ENCODE results near the gene AKR1C8.
A peak's percentile ranks its signal among the peaks of the same experiment; 100 is the strongest.

AKR1C8 gene

DNA sequence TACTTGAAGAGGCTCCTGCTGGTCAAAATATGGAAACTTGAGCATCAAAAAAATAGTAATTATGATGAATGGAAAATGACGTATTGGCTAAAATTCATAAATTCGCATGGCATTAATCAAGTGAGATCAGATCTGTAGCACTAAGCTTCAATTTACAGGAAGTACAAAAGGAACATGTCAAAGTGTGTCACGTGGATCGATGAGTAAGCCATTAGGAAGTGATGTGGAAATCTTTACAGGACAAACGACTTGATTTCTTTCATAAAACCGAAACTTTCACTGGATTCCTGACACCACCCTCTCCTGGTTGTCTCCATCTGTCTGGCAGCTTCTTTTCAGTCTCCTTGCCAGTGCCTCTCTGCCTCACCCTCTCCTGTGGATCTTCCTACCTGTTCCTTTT lies 25.8 kb downstream of the AKR1C8 start:
- no peaks in the 10 kb centered on the region for H3K79me1 ChIP-seq (ENCODE audit: low read length)
- no peak for DNase-seq
- H3K4me1 ChIP-seq (ENCODE audit: control insufficient read depth in 1 of 2, insufficient read depth in 2 of 2, low read length in 2 of 2) = no peaks in the 10 kb centered on the region
- H3K23ac ChIP-seq (ENCODE audit: low read length) = no peak overlapping the region
- no peaks in the 10 kb centered on the region for H3K27me3 ChIP-seq (ENCODE audit: insufficient read depth, low read length)
- H2BK12ac ChIP-seq (ENCODE audit: low read length) = no peak overlapping the region
- no peak overlapping the region for H4K91ac ChIP-seq (ENCODE audit: low read depth, low read length)
- peaks cover 13% of the 10 kb centered on the region for H3K9me3 ChIP-seq (ENCODE audit: insufficient read depth, low read depth, low read length)
- no peak overlapping the region for H3K4ac ChIP-seq (ENCODE audit: low read depth, low read length)
- no peak overlapping the region for H3K27ac ChIP-seq (ENCODE audit: low read depth, low read length)
- no peak overlapping the region for H2BK5ac ChIP-seq (ENCODE audit: low read depth, low read length, poor library complexity)
- H3K9ac ChIP-seq (ENCODE audit: low read length) = no peak overlapping the region
- H3K14ac ChIP-seq (ENCODE audit: low read length) = no peak overlapping the region
- no peak overlapping the region for H3K4me3 ChIP-seq (ENCODE audit: low read depth, low read length)
- H4K8ac ChIP-seq (ENCODE audit: low read depth, low read length) = no peak overlapping the region
- H3K36me3 ChIP-seq (ENCODE audit: control insufficient read depth in 1 of 2, insufficient read depth in 2 of 2, low read length in 2 of 2) = no peaks in the 10 kb centered on the region
- H3K79me2 ChIP-seq (ENCODE audit: control insufficient read depth, insufficient read depth, low read length, poor library complexity) = no peaks in the 10 kb centered on the region
- H2AK5ac ChIP-seq (ENCODE audit: low read length) = no peak overlapping the region
- H2BK120ac ChIP-seq (ENCODE audit: insufficient read depth, low read length, poor library complexity) = no peak overlapping the region
- no peak overlapping the region for H3K4me2 ChIP-seq (ENCODE audit: low read length)
- H2AFZ ChIP-seq (ENCODE audit: insufficient read depth, low read length, poor library complexity) = no peak overlapping the region
- H4K12ac ChIP-seq (ENCODE audit: low read depth, low read length) = no peak overlapping the region
- no peak overlapping the region for H3K18ac ChIP-seq (ENCODE audit: low read length)
- WGBS (ENCODE audit: extremely low coverage, insufficient coverage, insufficient read length) = no CpG with 5 or more reads among the region's 6 CpGs

GRCh38 chr10:5157501-5157900 lies 27.4 kb downstream of the AKR1C8 start:
- Histone ChIP-seq H3K9me3 (ENCODE audit: insufficient read depth, low read depth, low read length) (peaks cover 8% of the 10 kb centered on the region), H3K23ac (ENCODE audit: low read length) (no peak overlapping the region), H3K36me3 (ENCODE audit: control insufficient read depth in 1 of 2, insufficient read depth in 2 of 2, low read length in 2 of 2) (no peaks in the 10 kb centered on the region), H3K27me3 (ENCODE audit: insufficient read depth, low read length) (no peaks in the 10 kb centered on the region), H3K4me2 (ENCODE audit: low read length) (no peak overlapping the region), H2BK120ac (ENCODE audit: insufficient read depth, low read length, poor library complexity) (no peak overlapping the region), H4K91ac (ENCODE audit: low read depth, low read length) (no peak overlapping the region), H4K8ac (ENCODE audit: low read depth, low read length) (no peak overlapping the region), H2AFZ (ENCODE audit: insufficient read depth, low read length, poor library complexity) (no peak overlapping the region), H3K79me2 (ENCODE audit: control insufficient read depth, insufficient read depth, low read length, poor library complexity) (no peaks in the 10 kb centered on the region), H3K18ac (ENCODE audit: low read length) (no peak overlapping the region), H3K27ac (ENCODE audit: low read depth, low read length) (no peak overlapping the region), H3K9ac (ENCODE audit: low read length) (no peak overlapping the region), H3K4ac (ENCODE audit: low read depth, low read length) (no peak overlapping the region), H2AK5ac (ENCODE audit: low read length) (no peak overlapping the region), H3K4me1 (ENCODE audit: control insufficient read depth in 1 of 2, insufficient read depth in 2 of 2, low read length in 2 of 2) (no peaks in the 10 kb centered on the region), H3K79me1 (ENCODE audit: low read length) (no peaks in the 10 kb centered on the region), H3K14ac (ENCODE audit: low read length) (no peak overlapping the region), H2BK12ac (ENCODE audit: low read length) (no peak overlapping the region), H4K12ac (ENCODE audit: low read depth, low read length) (no peak overlapping the region), H2BK5ac (ENCODE audit: low read depth, low read length, poor library complexity) (no peak overlapping the region), H3K4me3 (ENCODE audit: low read depth, low read length) (no peak overlapping the region)
- DNase-seq = no peak
- WGBS (ENCODE audit: extremely low coverage, insufficient coverage, insufficient read length) = no CpG with 5 or more reads among the region's 10 CpGs

GRCh38 chr10:5155951-5156350 lies 29.0 kb downstream of the AKR1C8 start:
- DNase-seq = no peak
- Histone ChIP-seq H2BK120ac (ENCODE audit: insufficient read depth, low read length, poor library complexity) (no peak overlapping the region), H3K18ac (ENCODE audit: low read length) (no peak overlapping the region), H4K91ac (ENCODE audit: low read depth, low read length) (no peak overlapping the region), H3K79me2 (ENCODE audit: control insufficient read depth, insufficient read depth, low read length, poor library complexity) (no peaks in the 10 kb centered on the region), H3K9ac (ENCODE audit: low read length) (no peak overlapping the region), H3K9me3 (ENCODE audit: insufficient read depth, low read depth, low read length) (peaks cover 6% of the 10 kb centered on the region), H4K8ac (ENCODE audit: low read depth, low read length) (no peak overlapping the region), H3K27me3 (ENCODE audit: insufficient read depth, low read length) (no peaks in the 10 kb centered on the region), H2AFZ (ENCODE audit: insufficient read depth, low read length, poor library complexity) (no peak overlapping the region), H3K4me1 (ENCODE audit: control insufficient read depth in 1 of 2, insufficient read depth in 2 of 2, low read length in 2 of 2) (no peaks in the 10 kb centered on the region), H3K4me2 (ENCODE audit: low read length) (no peak overlapping the region), H3K79me1 (ENCODE audit: low read length) (no peaks in the 10 kb centered on the region), H3K4ac (ENCODE audit: low read depth, low read length) (no peak overlapping the region), H4K12ac (ENCODE audit: low read depth, low read length) (no peak overlapping the region), H3K27ac (ENCODE audit: low read depth, low read length) (no peak overlapping the region), H3K36me3 (ENCODE audit: control insufficient read depth in 1 of 2, insufficient read depth in 2 of 2, low read length in 2 of 2) (no peaks in the 10 kb centered on the region), H3K4me3 (ENCODE audit: low read depth, low read length) (peak overlapping the region; percentile 28), H2AK5ac (ENCODE audit: low read length) (no peak overlapping the region), H3K23ac (ENCODE audit: low read length) (no peak overlapping the region), H2BK12ac (ENCODE audit: low read length) (no peak overlapping the region), H3K14ac (ENCODE audit: low read length) (no peak overlapping the region), H2BK5ac (ENCODE audit: low read depth, low read length, poor library complexity) (no peak overlapping the region)
- WGBS (ENCODE audit: extremely low coverage, insufficient coverage, insufficient read length) = no CpG with 5 or more reads among the region's 1 CpG

DNA sequence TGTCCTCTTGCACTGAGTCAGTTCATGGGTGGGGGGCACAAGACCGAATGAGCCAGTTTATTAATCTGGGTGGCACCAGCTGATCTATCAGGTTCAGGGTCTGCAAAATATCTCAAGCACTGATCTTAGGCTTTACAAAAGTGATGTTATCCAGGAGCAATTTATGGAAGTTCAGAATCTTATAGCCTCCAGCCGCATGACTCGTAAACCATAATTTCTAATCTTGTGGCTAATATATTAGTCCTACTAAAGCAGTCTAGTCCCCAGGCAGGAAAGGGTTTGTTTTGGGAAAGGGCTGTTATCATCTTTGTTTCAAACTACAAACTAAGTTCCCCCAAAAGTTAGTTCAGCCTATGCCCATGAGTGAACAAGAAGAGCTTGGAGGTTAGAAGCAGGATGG lies 33.9 kb downstream of the AKR1C8 start:
- Histone ChIP-seq H2BK5ac (ENCODE audit: low read depth, low read length, poor library complexity) (no peak overlapping the region), H3K9me3 (ENCODE audit: insufficient read depth, low read depth, low read length) (peaks cover 5% of the 10 kb centered on the region), H3K36me3 (ENCODE audit: control insufficient read depth in 1 of 2, insufficient read depth in 2 of 2, low read length in 2 of 2) (no peaks in the 10 kb centered on the region), H4K91ac (ENCODE audit: low read depth, low read length) (no peak overlapping the region), H3K4ac (ENCODE audit: low read depth, low read length) (no peak overlapping the region), H3K27ac (ENCODE audit: low read depth, low read length) (no peak overlapping the region), H4K8ac (ENCODE audit: low read depth, low read length) (no peak overlapping the region), H2BK12ac (ENCODE audit: low read length) (no peak overlapping the region), H3K9ac (ENCODE audit: low read length) (no peak overlapping the region), H2AK5ac (ENCODE audit: low read length) (no peak overlapping the region), H2AFZ (ENCODE audit: insufficient read depth, low read length, poor library complexity) (no peak overlapping the region), H3K79me2 (ENCODE audit: control insufficient read depth, insufficient read depth, low read length, poor library complexity) (no peaks in the 10 kb centered on the region), H3K23ac (ENCODE audit: low read length) (no peak overlapping the region), H3K14ac (ENCODE audit: low read length) (no peak overlapping the region), H3K4me1 (ENCODE audit: control insufficient read depth in 1 of 2, insufficient read depth in 2 of 2, low read length in 2 of 2) (no peaks in the 10 kb centered on the region), H4K12ac (ENCODE audit: low read depth, low read length) (no peak overlapping the region), H3K18ac (ENCODE audit: low read length) (no peak overlapping the region), H3K27me3 (ENCODE audit: insufficient read depth, low read length) (no peaks in the 10 kb centered on the region), H3K4me3 (ENCODE audit: low read depth, low read length) (no peak overlapping the region), H2BK120ac (ENCODE audit: insufficient read depth, low read length, poor library complexity) (no peak overlapping the region), H3K79me1 (ENCODE audit: low read length) (no peaks in the 10 kb centered on the region), H3K4me2 (ENCODE audit: low read length) (no peak overlapping the region)
- no CpG with 5 or more reads among the region's 3 CpGs for WGBS (ENCODE audit: extremely low coverage, insufficient coverage, insufficient read length)
- no peak for DNase-seq

All from trophoblast cell (in vitro differentiated cells and primary cell).